T-helper 2 cell treated with Interferon-gamma antibody and Interleukin-4, amounts not matched to agents 100 ng/mL and 5 ng/mL, for 36 hours (primary cell): ENCODE measurements around the gene SNTG2. TPM values are rescaled to one million over a fixed set of nuclear protein-coding genes. Genes with fewer than 3 reads are reported as not detected.

ENCODE experiments used
- intact Hi-C: fragments of 100-400 bp; cut with micrococcal nuclease; formaldehyde crosslinking; loops from one replicate; pipeline ENCODE4 v1.15.1; 2023
- total RNA-seq: library from RNA; stranded (reverse); gene quantifications from 2 replicates; pipeline ENCODE4 v1.2.3, GENCODE V29; 2022

The SNTG2 gene
- total RNA-seq, 1 donor from 2014 or later = 0.57 TPM

- intact Hi-C loops = loop anchor here (5.0 kb wide), 1 partner anchor 274 kb away; the partner anchor contains the start of gene TMEM18
Observed at GRCh38 chr2:951224-952006, 766 bp downstream of the SNTG2 start.

- intact Hi-C loops = loop anchor here (5.0 kb wide), 1 partner anchor 276 kb away; the partner anchor contains the start of gene TMEM18
Observed at GRCh38 chr2:953408-953807, 2.8 kb downstream of the SNTG2 start.

GRCh38 chr2:953975-954686 lies 3.5 kb downstream of the SNTG2 start:
- intact Hi-C loops = loop anchor here (1.0 to 5.0 kb wide), 2 partner anchors 277 to 591 kb away; partner anchors contain the start of gene TMEM18

- intact Hi-C loops = loop anchor here (1.0 to 5.0 kb wide), 2 partner anchors 277 to 591 kb away; partner anchors contain the start of gene TMEM18
Observed at GRCh38 chr2:954687-955000, 4.0 kb downstream of the SNTG2 start.

- intact Hi-C loops = no loop called here
Observed at GRCh38 chr2:955829-956731, 5.4 kb downstream of the SNTG2 start.

GRCh38 chr2:959457-959856 lies 8.8 kb downstream of the SNTG2 start:
- intact Hi-C loops = no loop called here

GRCh38 chr2:960061-960736 lies 9.6 kb downstream of the SNTG2 start:
- intact Hi-C loops = no loop called here

- intact Hi-C loops = no loop called here
Observed at GRCh38 chr2:961786-962185, 11.1 kb downstream of the SNTG2 start.

- intact Hi-C loops = no loop called here
Observed at GRCh38 chr2:963876-964275, 13.2 kb downstream of the SNTG2 start.

- intact Hi-C loops = no loop called here
Observed at GRCh38 chr2:964562-964961, 13.9 kb downstream of the SNTG2 start.

- intact Hi-C loops = no loop called here
Observed at GRCh38 chr2:965640-966147, 15.0 kb downstream of the SNTG2 start.

- intact Hi-C loops = no loop called here
Observed at GRCh38 chr2:973129-973528, 22.5 kb downstream of the SNTG2 start.

GRCh38 chr2:974054-974453 lies 23.4 kb downstream of the SNTG2 start:
- intact Hi-C loops = no loop called here

GRCh38 chr2:974502-974901 lies 23.9 kb downstream of the SNTG2 start:
- intact Hi-C loops = no loop called here

- intact Hi-C loops = no loop called here
Observed at GRCh38 chr2:975095-975494, 24.4 kb downstream of the SNTG2 start.

- intact Hi-C loops = no loop called here
Observed at GRCh38 chr2:979069-979928, 28.6 kb downstream of the SNTG2 start.

- intact Hi-C loops = no loop called here
Observed at GRCh38 chr2:980176-980575, 29.5 kb downstream of the SNTG2 start.

- intact Hi-C loops = no loop called here
Observed at GRCh38 chr2:981258-981657, 30.6 kb downstream of the SNTG2 start.

- intact Hi-C loops = no loop called here
Observed at GRCh38 chr2:981759-982158, 31.1 kb downstream of the SNTG2 start.
